Parathyroid adenoma (tissue), 2 donors: Measurements from ENCODE around the gene PNPLA1.

ENCODE experiments used
- H2AFZ ChIP-seq: fragments of 300-600 bp; sonication (generic); one replicate; pipeline ENCODE4 v1.7.0; 2017; ENCODE audit warnings: antibody characterized with exemption, mild to moderate bottlenecking
- H3K27ac ChIP-seq: fragments of 300-600 bp; sonication (generic); one replicate; pipeline ENCODE4 v1.7.0; 2017
- H3K27me3 ChIP-seq: fragments of 300-600 bp; sonication (generic); one replicate; pipeline ENCODE4 v1.7.0; 2017; ENCODE audit warnings: low read length; ENCODE audit not compliant: control insufficient read depth, insufficient read depth
- H3K36me3 ChIP-seq: fragments of 300-600 bp; sonication (generic); one replicate; pipeline ENCODE4 v1.7.0; 2017; ENCODE audit warnings: low read length; ENCODE audit not compliant: control insufficient read depth, insufficient read depth
- H3K4me1 ChIP-seq: fragments of 300-600 bp; sonication (generic); one replicate; pipeline ENCODE4 v1.7.0; 2017; ENCODE audit warnings: control low read depth
- H3K4me2 ChIP-seq: fragments of 300-600 bp; sonication (generic); one replicate; pipeline ENCODE4 v1.7.0; 2017; ENCODE audit warnings: low read length
- H3K4me3 ChIP-seq: fragments of 300-600 bp; sonication (generic); one replicate; pipeline ENCODE4 v1.7.0; 2017; ENCODE audit warnings: low read depth, low read length
- H3K79me2 ChIP-seq: fragments of 300-600 bp; sonication (generic); one replicate; pipeline ENCODE4 v1.7.0; 2017; ENCODE audit warnings: control low read depth
- H3K9ac ChIP-seq: fragments of 300-600 bp; sonication (generic); one replicate; pipeline ENCODE4 v1.7.0; 2017; ENCODE audit warnings: mild to moderate bottlenecking
- H3K9me3 ChIP-seq: fragments of 300-600 bp; sonication (generic); one replicate; pipeline ENCODE4 v1.7.0; 2017; ENCODE audit warnings: low read length; ENCODE audit not compliant: control insufficient read depth
- TF ChIP-seq, protein P1 (sequence below): fragments of 300-600 bp; sonication (generic); IDR thresholded peaks from one replicate; pipeline ENCODE4 v1.7.0; 2017; ENCODE audit warnings: antibody characterized with exemption, mild to moderate bottlenecking
- donor health status: primary hyperparathyroidism.

The PNPLA1 gene

DNA sequence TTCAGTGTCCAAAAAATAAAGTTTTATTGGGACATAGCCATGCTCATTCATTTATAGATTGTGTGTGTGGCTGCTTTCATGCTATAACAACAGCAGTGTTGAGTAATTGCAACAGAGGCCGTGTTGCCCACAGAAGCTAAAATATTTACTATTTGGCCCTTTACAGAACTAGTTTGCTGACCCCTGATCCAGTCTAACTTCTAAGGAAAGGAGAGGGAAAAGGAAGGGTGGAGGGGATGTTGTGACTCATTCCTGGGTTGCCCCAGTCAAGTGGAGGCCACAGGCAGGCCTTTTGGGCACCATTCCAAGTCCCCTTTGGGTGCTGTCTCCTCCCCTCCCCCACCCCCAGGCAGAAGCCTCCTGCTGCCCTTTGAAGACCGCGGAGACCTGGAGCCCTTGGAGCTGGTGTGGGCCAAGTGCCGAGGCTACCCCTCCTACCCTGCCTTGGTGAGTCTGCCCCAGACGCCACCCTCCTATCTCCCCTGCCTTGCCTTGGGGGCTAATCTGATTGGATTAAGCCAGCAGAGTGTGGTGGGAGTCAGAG lies 44.9 kb upstream of the PNPLA1 start:
- Histone ChIP-seq H3K79me2 (no peaks in the 10 kb centered on the region), H3K9ac (no peak overlapping the region), H3K9me3 (no peaks in the 10 kb centered on the region), H3K27ac (no peak overlapping the region), H3K4me1 (no peaks in the 10 kb centered on the region), H2AFZ (no peak overlapping the region), H3K4me2 (no peak overlapping the region), H3K4me3 (no peak overlapping the region), H3K27me3 (no peaks in the 10 kb centered on the region), H3K36me3 (no peaks in the 10 kb centered on the region)
- TF ChIP-seq, protein P1, sequence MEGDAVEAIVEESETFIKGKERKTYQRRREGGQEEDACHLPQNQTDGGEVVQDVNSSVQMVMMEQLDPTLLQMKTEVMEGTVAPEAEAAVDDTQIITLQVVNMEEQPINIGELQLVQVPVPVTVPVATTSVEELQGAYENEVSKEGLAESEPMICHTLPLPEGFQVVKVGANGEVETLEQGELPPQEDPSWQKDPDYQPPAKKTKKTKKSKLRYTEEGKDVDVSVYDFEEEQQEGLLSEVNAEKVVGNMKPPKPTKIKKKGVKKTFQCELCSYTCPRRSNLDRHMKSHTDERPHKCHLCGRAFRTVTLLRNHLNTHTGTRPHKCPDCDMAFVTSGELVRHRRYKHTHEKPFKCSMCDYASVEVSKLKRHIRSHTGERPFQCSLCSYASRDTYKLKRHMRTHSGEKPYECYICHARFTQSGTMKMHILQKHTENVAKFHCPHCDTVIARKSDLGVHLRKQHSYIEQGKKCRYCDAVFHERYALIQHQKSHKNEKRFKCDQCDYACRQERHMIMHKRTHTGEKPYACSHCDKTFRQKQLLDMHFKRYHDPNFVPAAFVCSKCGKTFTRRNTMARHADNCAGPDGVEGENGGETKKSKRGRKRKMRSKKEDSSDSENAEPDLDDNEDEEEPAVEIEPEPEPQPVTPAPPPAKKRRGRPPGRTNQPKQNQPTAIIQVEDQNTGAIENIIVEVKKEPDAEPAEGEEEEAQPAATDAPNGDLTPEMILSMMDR = no peak

DNA sequence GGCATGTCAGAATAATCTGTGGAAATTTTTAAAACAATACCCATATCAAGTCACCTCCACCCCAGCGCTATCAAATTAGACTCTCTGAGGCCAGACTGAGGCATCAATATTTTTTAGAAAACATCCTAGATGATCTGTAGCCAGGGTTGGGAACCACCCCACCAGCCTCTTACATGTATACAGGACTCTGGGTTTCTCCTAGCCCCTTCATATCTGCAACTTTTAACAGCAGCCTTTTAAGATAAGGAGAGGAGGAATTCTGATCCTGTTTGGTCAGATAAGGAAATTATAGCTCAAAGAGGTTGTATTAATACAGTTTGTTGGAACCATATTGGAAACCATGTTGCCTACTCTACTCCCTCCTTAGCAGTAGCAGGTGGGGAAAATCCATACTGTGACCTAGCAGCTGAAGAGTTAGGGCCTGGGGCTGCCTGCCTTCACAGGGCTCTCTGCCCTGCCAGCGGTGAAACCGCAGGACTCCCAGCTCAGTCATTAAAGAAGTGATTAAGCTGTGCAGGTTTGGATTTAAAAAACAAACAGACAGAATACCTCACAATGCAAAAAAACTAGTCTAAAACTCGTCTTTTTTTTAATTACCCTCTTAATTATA lies 43.3 kb upstream of the PNPLA1 start:
- no peak overlapping the region for H3K4me3 ChIP-seq

DNA sequence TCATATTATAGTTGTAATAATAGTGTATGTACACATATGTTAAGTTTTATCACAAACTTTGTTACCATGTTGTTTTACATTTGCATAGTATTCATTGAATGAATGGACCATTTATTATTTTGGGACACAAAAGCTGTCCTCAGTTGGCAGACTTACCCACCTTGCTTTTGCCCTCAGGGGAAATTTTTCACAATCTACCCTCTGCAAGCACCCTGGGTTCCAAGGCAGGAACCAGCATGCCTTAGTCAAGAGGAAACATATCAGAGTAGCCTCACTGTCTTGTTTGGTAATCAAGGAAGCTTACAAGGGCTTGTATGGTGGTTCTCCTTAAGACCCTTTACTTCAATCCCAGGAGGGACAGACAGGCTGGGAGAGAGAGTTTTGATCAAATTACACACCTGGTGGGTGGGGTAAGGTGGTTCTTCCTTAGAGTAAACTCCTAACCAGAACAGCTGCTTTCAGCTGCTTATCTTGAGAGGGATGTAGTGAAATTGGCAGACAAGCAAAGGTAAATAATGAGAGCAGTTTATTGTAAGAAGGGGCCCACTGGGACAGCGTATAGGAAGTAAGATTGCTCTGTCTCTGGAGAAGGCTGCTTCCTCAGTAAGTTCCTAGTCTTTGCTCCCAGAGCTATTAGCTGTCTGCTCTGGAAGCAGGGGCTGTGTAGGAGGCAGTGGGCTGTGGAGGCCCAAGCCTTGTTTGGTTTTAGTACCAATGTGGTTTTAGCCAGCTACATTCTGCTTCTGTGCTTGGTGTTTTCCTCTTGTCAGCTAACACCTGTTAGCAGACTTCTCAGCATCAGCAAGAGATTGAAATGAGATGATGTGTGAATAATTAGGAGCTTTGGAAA lies 42.3 kb upstream of the PNPLA1 start:
- TF ChIP-seq, protein P1 = no peak
- no peak overlapping the region for H3K4me2 ChIP-seq
- H3K36me3 ChIP-seq = no peaks in the 10 kb centered on the region
- no peak overlapping the region for H3K27ac ChIP-seq
- H3K4me3 ChIP-seq = no peak overlapping the region
- no peaks in the 10 kb centered on the region for H3K9me3 ChIP-seq
- no peak overlapping the region for H2AFZ ChIP-seq
- H3K4me1 ChIP-seq = no peaks in the 10 kb centered on the region
- H3K79me2 ChIP-seq = no peaks in the 10 kb centered on the region
- no peaks in the 10 kb centered on the region for H3K27me3 ChIP-seq
- H3K9ac ChIP-seq = no peak overlapping the region

More for the DNA sequence above, 43.3 kb upstream of the PNPLA1 start:
- Histone ChIP-seq H3K27ac (no peak overlapping the region), H3K79me2 (no peaks in the 10 kb centered on the region), H3K9ac (no peak overlapping the region), H3K36me3 (no peaks in the 10 kb centered on the region), H3K27me3 (no peaks in the 10 kb centered on the region), H3K4me1 (no peaks in the 10 kb centered on the region), H2AFZ (no peak overlapping the region), H3K9me3 (no peaks in the 10 kb centered on the region), H3K4me2 (no peak overlapping the region)
- TF ChIP-seq, protein P1 = no peak

DNA sequence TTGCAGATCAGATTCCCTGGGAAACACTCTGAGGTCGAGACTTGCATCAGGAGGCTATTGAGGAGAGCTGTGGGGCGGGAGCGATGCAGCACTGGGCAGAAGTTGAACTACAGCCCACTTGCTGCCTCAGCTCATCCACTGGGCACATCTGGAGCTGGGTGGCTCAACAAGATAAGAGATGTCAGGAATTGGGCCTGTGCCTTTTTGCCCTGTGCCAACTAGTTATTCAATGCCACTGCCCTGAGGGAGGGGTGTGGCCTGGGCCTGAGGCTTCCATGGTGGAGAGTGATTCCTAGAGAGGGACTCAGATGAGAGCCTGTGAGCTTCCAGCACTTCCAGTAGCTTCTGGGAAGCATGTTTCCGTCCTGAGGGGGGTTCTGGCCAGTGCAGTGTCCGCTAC lies 40.6 kb upstream of the PNPLA1 start:
- TF ChIP-seq, protein P1 = no peak
- Histone ChIP-seq H3K9ac (no peak overlapping the region), H3K9me3 (no peaks in the 10 kb centered on the region), H3K27ac (no peak overlapping the region), H3K4me2 (no peak overlapping the region), H3K4me1 (no peaks in the 10 kb centered on the region), H3K79me2 (no peaks in the 10 kb centered on the region), H3K36me3 (no peaks in the 10 kb centered on the region), H3K27me3 (no peaks in the 10 kb centered on the region), H2AFZ (no peak overlapping the region), H3K4me3 (no peak overlapping the region)
